PC-3 (cell line): Measurements from ENCODE around the gene ADAM11. TPM values are rescaled to one million over a fixed set of nuclear protein-coding genes. Genes with fewer than 3 reads are reported as not detected.

ENCODE experiments used
- ATAC-seq: fragments of 200-7000 bp; cut with Tn5 transposase; 2 replicates; pipeline ENCODE4 v1.9.1; 2020; ENCODE audit warnings: mild to moderate bottlenecking, moderate library complexity
- BruUV-seq: library from RNA; stranded (reverse); fragments of 400-500 nt; replicated peaks from 2 replicates; lab custom pipeline; 2021; lab: Mats Ljungman, UMichigan
- CTCF ChIA-PET: fragments of 300-600 bp; sonication (Branson Sonifier 250); formaldehyde crosslinking; loops from one replicate; lab custom pipeline; 2022; ENCODE audit warnings: antibody characterized with exemption; lab: Charles Lee
- POLR2A ChIA-PET: fragments of 300-600 bp; sonication (Branson Sonifier 250); formaldehyde crosslinking; loops from one replicate; lab custom pipeline; 2022; ENCODE audit warnings: antibody characterized with exemption; ENCODE audit not compliant: unreplicated experiment; lab: Charles Lee
- DNase-seq: peaks from one replicate; pipeline ENCODE4 v3.0.0-alpha.2; 2015
- H2AFZ ChIP-seq: fragments of 300-600 bp; sonication (generic); 2 replicates; pipeline ENCODE4 v1.6.0; 2016; ENCODE audit warnings: antibody characterized with exemption, low read length
- H3F3A ChIP-seq: fragments of 300-600 bp; sonication (generic); one replicate; pipeline ENCODE4 v1.6.0; 2017; ENCODE audit warnings: antibody characterized with exemption, low read length, control low read depth, mild to moderate bottlenecking; ENCODE audit not compliant: unreplicated experiment
- H3K27ac ChIP-seq: fragments of 300-600 bp; sonication (generic); 2 replicates; pipeline ENCODE4 v1.5.1; 2016; ENCODE audit warnings: mild to moderate bottlenecking, low read length
- H3K27me3 ChIP-seq: fragments of 300-600 bp; sonication (generic); 2 replicates; pipeline ENCODE4 v1.6.1; 2016; ENCODE audit warnings: low read length, mixed read lengths
- H3K36me3 ChIP-seq: fragments of 300-600 bp; sonication (generic); 2 replicates; pipeline ENCODE4 v1.6.1; 2016; ENCODE audit warnings: low read depth, mixed run types, low read length, mixed read lengths
- H3K4me1 ChIP-seq: fragments of 300-600 bp; sonication (generic); 2 replicates; pipeline ENCODE4 v1.5.1; 2016; ENCODE audit warnings: low read length; ENCODE audit not compliant: insufficient read depth
- H3K4me2 ChIP-seq: fragments of 300-600 bp; sonication (generic); 2 replicates; pipeline ENCODE4 v1.6.0; 2016; ENCODE audit warnings: low read length
- H3K4me3 ChIP-seq: fragments of 300-600 bp; sonication (generic); 2 replicates; pipeline ENCODE4 v1.5.1; 2016; ENCODE audit warnings: mild to moderate bottlenecking, low read length, mixed read lengths
- H3K79me2 ChIP-seq: fragments of 300-600 bp; sonication (generic); 2 replicates; pipeline ENCODE4 v1.6.1; 2017; ENCODE audit warnings: low read length, mixed read lengths
- H3K9ac ChIP-seq: fragments of 300-600 bp; sonication (generic); 2 replicates; pipeline ENCODE4 v1.6.0; 2016; ENCODE audit warnings: mild to moderate bottlenecking, low read length
- H3K9me2 ChIP-seq: fragments of 300-600 bp; sonication (generic); replicated peaks from 2 replicates; pipeline ENCODE4 v1.6.1; 2016; ENCODE audit warnings: mixed run types, low read length, mixed read lengths
- H3K9me3 ChIP-seq: fragments of 300-600 bp; sonication (generic); 2 replicates; pipeline ENCODE4 v1.6.1; 2016; ENCODE audit warnings: low read length, mixed read lengths
- H4K20me1 ChIP-seq: fragments of 300-600 bp; sonication (generic); 2 replicates; pipeline ENCODE4 v1.6.1; 2016; ENCODE audit warnings: low read length, mixed read lengths
- EZH2 ChIP-seq: fragments of 300-600 bp; sonication (generic); IDR thresholded peaks from one replicate; pipeline ENCODE4 v1.6.1; 2017; ENCODE audit warnings: antibody characterized with exemption, mild to moderate bottlenecking, low read length; ENCODE audit not compliant: unreplicated experiment
- EZH2phosphoT487 ChIP-seq: fragments of 300-600 bp; sonication (generic); IDR thresholded peaks from 2 replicates; pipeline ENCODE4 v1.6.1; 2018; ENCODE audit warnings: mild to moderate bottlenecking, antibody characterized with exemption, low read length, borderline replicate concordance
- intact Hi-C: fragments of 100-400 bp; cut with micrococcal nuclease; formaldehyde crosslinking; loops from 2 replicates; pipeline ENCODE4 v1.9.0; 2023
- total RNA-seq: library from RNA; depleted of rRNA; stranded (reverse); fragments of >200 nt; gene quantifications from 2 replicates; pipeline ENCODE4 v1.2.3, GENCODE V29; 2014
- TF ChIP-seq, protein P1 (sequence below): fragments of 300-600 bp; sonication (generic); conservative IDR thresholded peaks from 2 replicates; pipeline ENCODE4 v1.5.1; 2017; ENCODE audit warnings: antibody characterized with exemption, low read depth, mild to moderate bottlenecking, low read length

ADAM11 gene
- total RNA-seq, 1 experiment from 2014 or later, result 2.9 TPM

DNA sequence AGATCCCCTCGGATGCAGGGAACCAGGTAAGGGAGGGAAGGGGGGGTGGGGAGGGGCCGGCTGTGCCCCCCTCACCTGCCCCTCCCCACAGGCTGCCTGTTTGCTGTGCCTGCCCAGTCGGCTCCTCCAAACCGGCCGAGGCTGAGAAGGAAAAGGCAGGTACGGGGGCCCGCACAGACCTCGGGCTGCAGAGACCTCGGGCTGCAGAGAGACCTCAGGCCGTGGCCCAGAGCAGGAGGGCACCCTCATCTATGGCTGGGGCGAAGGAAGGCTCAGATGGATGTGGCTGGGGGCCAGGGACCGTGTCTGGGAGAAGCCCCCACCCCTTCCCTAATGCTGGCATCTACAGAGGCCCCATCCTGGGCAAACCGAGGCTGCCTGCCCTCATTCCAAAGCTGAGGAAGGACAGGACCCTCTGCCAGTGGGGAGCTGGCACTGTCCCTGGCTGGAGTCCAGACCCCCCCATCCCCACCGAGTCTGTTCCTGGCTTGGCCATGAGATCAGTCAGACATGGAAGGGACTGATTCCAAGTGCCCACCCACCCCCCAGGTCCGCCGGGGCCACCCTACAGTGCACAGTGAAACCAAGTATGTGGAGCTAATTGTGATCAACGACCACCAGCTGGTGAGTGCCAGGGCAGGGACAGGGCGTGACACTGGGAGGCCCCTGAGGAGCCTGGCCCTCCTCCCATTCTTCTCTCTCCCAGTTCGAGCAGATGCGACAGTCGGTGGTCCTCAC is 13.7 kb downstream of the ADAM11 start:
- Histone ChIP-seq H3K4me2 (no peak overlapping the region), H4K20me1 (no peaks in the 10 kb centered on the region), H3K27me3 (no peaks in the 10 kb centered on the region), H3K4me1 (peaks cover 12% of the 10 kb centered on the region), H3K36me3 (no peaks in the 10 kb centered on the region), H3K9ac (no peak overlapping the region), H3K4me3 (no peak overlapping the region), H2AFZ (no peak overlapping the region), H3K79me2 (no peaks in the 10 kb centered on the region), H3F3A (no peaks in the 10 kb centered on the region), H3K9me2 (no peaks in the 10 kb centered on the region), H3K27ac (no peak overlapping the region), H3K9me3 (no peaks in the 10 kb centered on the region)
- TF ChIP-seq EZH2phosphoT487, result no peak
- TF ChIP-seq EZH2, result no peak
- TF ChIP-seq, protein P1, sequence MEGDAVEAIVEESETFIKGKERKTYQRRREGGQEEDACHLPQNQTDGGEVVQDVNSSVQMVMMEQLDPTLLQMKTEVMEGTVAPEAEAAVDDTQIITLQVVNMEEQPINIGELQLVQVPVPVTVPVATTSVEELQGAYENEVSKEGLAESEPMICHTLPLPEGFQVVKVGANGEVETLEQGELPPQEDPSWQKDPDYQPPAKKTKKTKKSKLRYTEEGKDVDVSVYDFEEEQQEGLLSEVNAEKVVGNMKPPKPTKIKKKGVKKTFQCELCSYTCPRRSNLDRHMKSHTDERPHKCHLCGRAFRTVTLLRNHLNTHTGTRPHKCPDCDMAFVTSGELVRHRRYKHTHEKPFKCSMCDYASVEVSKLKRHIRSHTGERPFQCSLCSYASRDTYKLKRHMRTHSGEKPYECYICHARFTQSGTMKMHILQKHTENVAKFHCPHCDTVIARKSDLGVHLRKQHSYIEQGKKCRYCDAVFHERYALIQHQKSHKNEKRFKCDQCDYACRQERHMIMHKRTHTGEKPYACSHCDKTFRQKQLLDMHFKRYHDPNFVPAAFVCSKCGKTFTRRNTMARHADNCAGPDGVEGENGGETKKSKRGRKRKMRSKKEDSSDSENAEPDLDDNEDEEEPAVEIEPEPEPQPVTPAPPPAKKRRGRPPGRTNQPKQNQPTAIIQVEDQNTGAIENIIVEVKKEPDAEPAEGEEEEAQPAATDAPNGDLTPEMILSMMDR, result no peak
- BruUV-seq, result no TSS peak
- CTCF ChIA-PET, result no interaction called here
- POLR2A ChIA-PET, result interaction anchor here (0.6 kb wide), 1 partner anchor 769 kb away, joined by 5 read pairs; no protein-coding TSS in a partner anchor
- ATAC-seq (no peak), DNase-seq (no peak)
- intact Hi-C loops, result no loop called here

GRCh38 chr17:44773140-44773539 is 14.4 kb downstream of the ADAM11 start:
- H3K27me3 ChIP-seq, result no peaks in the 10 kb centered on the region
- intact Hi-C loops, result no loop called here
- POLR2A ChIA-PET, result interaction anchor here (0.6 kb wide), 1 partner anchor 770 kb away, joined by 5 read pairs; no protein-coding TSS in a partner anchor
- BruUV-seq, result no TSS peak
- peaks cover 12% of the 10 kb centered on the region for H3K4me1 ChIP-seq
- no peaks in the 10 kb centered on the region for H3F3A ChIP-seq
- H3K9me2 ChIP-seq, result no peaks in the 10 kb centered on the region
- H3K4me2 ChIP-seq, result no peak overlapping the region
- H4K20me1 ChIP-seq, result no peaks in the 10 kb centered on the region
- no peak overlapping the region for H3K9ac ChIP-seq
- DNase-seq (no peak), ATAC-seq (no peak)
- CTCF ChIA-PET, result no interaction called here
- H2AFZ ChIP-seq, result no peak overlapping the region
- no peak overlapping the region for H3K4me3 ChIP-seq
- no peaks in the 10 kb centered on the region for H3K9me3 ChIP-seq
- H3K27ac ChIP-seq, result no peak overlapping the region
- H3K79me2 ChIP-seq, result no peaks in the 10 kb centered on the region
- TF ChIP-seq EZH2, result no peak
- TF ChIP-seq, protein P1, result no peak
- TF ChIP-seq EZH2phosphoT487, result no peak
- H3K36me3 ChIP-seq, result no peaks in the 10 kb centered on the region
